ENCODE measurements around the gene MCEMP1. TPM values are rescaled to one million over a fixed set of nuclear protein-coding genes. Genes with fewer than 3 reads are reported as not detected.

Gene MCEMP1
- polyA plus RNA-seq, 3 donors: 79.4 to 122 (median 104) TPM

GRCh38 chr19:7706955-7707456 lies 30.1 kb downstream of the MCEMP1 start:
- Mint-ChIP-seq H3K4me3 (peak overlapping the region in 1 of 2 donors; percentile 85), H3K4me1 (peaks cover 75% of the 10 kb centered on the region), H3K27ac (peak overlapping the region; percentile 98 to 100 (median 99)), H3K9me3 (no peaks in the 10 kb centered on the region), H3K36me3 (peaks cover 0 to 3% of the 10 kb centered on the region in 2 donors), H3K27me3 (ENCODE audit: low read depth in 3 of 3) (peaks cover 0 to 5% (median 4%) of the 10 kb centered on the region in 3 donors)
- TF ChIP-seq CTCF (IDR thresholded peaks at IDR 0.05): no peak
- peak overlapping the region; percentile 73 for H2AFZ ChIP-seq (ENCODE audit: insufficient read depth, low read depth, low read length, poor library complexity, severe bottlenecking)
- peak in 2 of 3 donors; percentile 29 to 65 for DNase-seq
- WGBS (ENCODE audit: insufficient coverage): 9% methylated on average over 5 of the region's 8 CpGs
- peak overlapping the region in 1 of 3 experiments; percentile 67 for H3K4me3 ChIP-seq (replicated peaks in 1 of 3; ENCODE audit: low read depth in 2 of 3, low read length in 3 of 3)
- peak overlapping the region; percentile 92 to 98 for H3K27ac ChIP-seq (ENCODE audit: low read depth in 1 of 2, low read length in 2 of 2)
- H3K27me3 ChIP-seq (ENCODE audit: control insufficient read depth in 2 of 2, insufficient read depth in 2 of 2, low read length in 2 of 2): no peaks in the 10 kb centered on the region
- H3K9ac ChIP-seq (ENCODE audit: insufficient read depth, low read length, poor library complexity, severe bottlenecking): peak overlapping the region; percentile 76
- peak overlapping the region; percentile 75 for H3K4me2 ChIP-seq (replicated peaks; ENCODE audit: extremely low read depth, low read length, poor library complexity, severe bottlenecking)
- intact Hi-C loops (cut with micrococcal nuclease): loop anchor here in 1 of 2 donors (2.0 kb wide), 1 partner anchor 52 kb away; no protein-coding TSS in a partner anchor
- no peaks in the 10 kb centered on the region for H3K79me2 ChIP-seq (ENCODE audit: insufficient read depth, low read length)
- no peaks in the 10 kb centered on the region for H3K36me3 ChIP-seq (replicated peaks in 1 of 2; ENCODE audit: control insufficient read depth in 1 of 2, insufficient read depth in 2 of 2, low read length in 2 of 2)
- H4K20me1 ChIP-seq (ENCODE audit: insufficient read depth, low read length): no peaks in the 10 kb centered on the region
- H3K4me1 ChIP-seq (ENCODE audit: control insufficient read depth in 1 of 2, insufficient read depth in 2 of 2, low read length in 2 of 2): peaks cover 80 to 84% of the 10 kb centered on the region in 2 donors
- no peaks in the 10 kb centered on the region for H3K9me3 ChIP-seq (replicated peaks in 1 of 2; ENCODE audit: control insufficient read depth in 1 of 2, insufficient read depth in 1 of 2, low read length in 2 of 2)

- no peaks in the 10 kb centered on the region for H3K9me3 ChIP-seq (replicated peaks in 1 of 2; ENCODE audit: control insufficient read depth in 1 of 2, insufficient read depth in 1 of 2, low read length in 2 of 2)
- peaks cover 0 to 3% of the 10 kb centered on the region in 2 donors for H3K36me3 Mint-ChIP-seq
- no peak overlapping the region for H3K4me3 Mint-ChIP-seq
- H3K4me1 ChIP-seq (ENCODE audit: control insufficient read depth in 1 of 2, insufficient read depth in 2 of 2, low read length in 2 of 2): peaks cover 76% of the 10 kb centered on the region in 2 donors
- intact Hi-C loops (cut with micrococcal nuclease): no loop called here
- H2AFZ ChIP-seq (ENCODE audit: insufficient read depth, low read depth, low read length, poor library complexity, severe bottlenecking): peak overlapping the region; percentile 46
- no peak overlapping the region for H3K4me3 ChIP-seq (replicated peaks in 1 of 3; ENCODE audit: low read depth in 2 of 3, low read length in 3 of 3)
- no peak overlapping the region for H3K9ac ChIP-seq (ENCODE audit: insufficient read depth, low read length, poor library complexity, severe bottlenecking)
- no peak for TF ChIP-seq CTCF (IDR thresholded peaks at IDR 0.05)
- H3K27me3 Mint-ChIP-seq (ENCODE audit: low read depth in 3 of 3): peaks cover 0 to 4% (median 4%) of the 10 kb centered on the region in 3 donors
- no peaks in the 10 kb centered on the region for H4K20me1 ChIP-seq (ENCODE audit: insufficient read depth, low read length)
- no peak overlapping the region for H3K4me2 ChIP-seq (replicated peaks; ENCODE audit: extremely low read depth, low read length, poor library complexity, severe bottlenecking)
- no peaks in the 10 kb centered on the region for H3K79me2 ChIP-seq (ENCODE audit: insufficient read depth, low read length)
- H3K27ac ChIP-seq (ENCODE audit: low read depth in 1 of 2, low read length in 2 of 2): peak overlapping the region; percentile 16 to 54
- no peak for DNase-seq
- WGBS (ENCODE audit: insufficient coverage): 100% methylated on average over 2 of the region's 10 CpGs
- H3K27me3 ChIP-seq (ENCODE audit: control insufficient read depth in 2 of 2, insufficient read depth in 2 of 2, low read length in 2 of 2): no peaks in the 10 kb centered on the region
- H3K27ac Mint-ChIP-seq: peak overlapping the region in 5 of 7 donors; percentile 3 to 82 (median 77)
- peaks cover 64% of the 10 kb centered on the region for H3K4me1 Mint-ChIP-seq
- no peaks in the 10 kb centered on the region for H3K36me3 ChIP-seq (replicated peaks in 1 of 2; ENCODE audit: control insufficient read depth in 1 of 2, insufficient read depth in 2 of 2, low read length in 2 of 2)
- H3K9me3 Mint-ChIP-seq: peaks cover 0 to 2% (median 0%) of the 10 kb centered on the region in 7 donors
Observed at GRCh38 chr19:7709932-7710460, 33.1 kb downstream of the MCEMP1 start.
